K562 (cell line): Measurements from ENCODE around the gene SLC16A1. TPM values are rescaled to one million over a fixed set of nuclear protein-coding genes. Genes with fewer than 3 reads are reported as not detected.

Experiments used
- ATAC-seq: fragments of 200-7000 bp; cut with Tn5 transposase; 3 replicates; pipeline ENCODE4 v1.9.1; 2020; ENCODE audit warnings: moderate library complexity
- BruUV-seq: library from RNA; stranded (reverse); fragments of 400-500 nt; replicated peaks from 2 replicates; lab custom pipeline; 2021; lab: Mats Ljungman, UMichigan
- CTCF ChIA-PET: fragments of 300-600 bp; formaldehyde crosslinking; extraction: SDS; loops from one replicate; lab custom pipeline; 2021; ENCODE audit warnings: low intra/inter-chr PET ratio; lab: Yijun Ruan, JAX
- POLR2A ChIA-PET: fragments of 300-600, 350-650 bp; sonication (Branson Sonifier 250); formaldehyde crosslinking; extraction: SDS; loops from one replicate; lab custom pipeline; 2021; ENCODE audit warnings: antibody characterized with exemption, inconsistent platforms; lab: Yijun Ruan, JAX
- DNase-seq, 4 experiments: peaks; one replicate each; pipeline versions ENCODE4 v3.0.0 to v3.0.0-alpha.2; 2011 to 2018; ENCODE audit warnings: low spot score in 3 of 4, mixed read lengths in 3 of 4; ENCODE audit errors: extremely low read depth in 1 of 4
- FAIRE-seq: peaks from 2 replicates; lab custom pipeline; 2011; peaks lifted over from hg19 to GRCh38; lab: Jason Lieb, UNC
- H2AFZ ChIP-seq: 2 replicates; pipeline ENCODE4 v1.6.0; 2011; ENCODE audit warnings: low read depth, low read length, control low read depth, inconsistent platforms
- H3K27ac ChIP-seq: fragments of 200-600 bp; 3 replicates; pipeline ENCODE4 v1.8.0; 2011; ENCODE audit warnings: low read depth, mild to moderate bottlenecking, control low read depth, inconsistent platforms, low read length, moderate library complexity, mixed read lengths; ENCODE audit errors: extremely low read depth
- H3K27me3 ChIP-seq, 2 experiments: fragments of 300-600 bp in 1 of 2; 2 replicates in 1 of 2; 3 replicates in 1 of 2; pipeline versions ENCODE4 v1.6.0 to v1.8.0; 2011; ENCODE audit warnings: inconsistent platforms in 2 of 2, low read length in 2 of 2, mild to moderate bottlenecking in 1 of 2, mixed read lengths in 1 of 2, moderate library complexity in 1 of 2; ENCODE audit not compliant: control insufficient read depth in 2 of 2, insufficient read depth in 2 of 2
- H3K36me3 ChIP-seq: fragments of 300-600 bp; 3 replicates; pipeline ENCODE4 v1.8.0; 2011; ENCODE audit warnings: mild to moderate bottlenecking, low read length, inconsistent platforms; ENCODE audit not compliant: control insufficient read depth, insufficient read depth
- H3K4me1 ChIP-seq, 2 experiments: fragments of 200-600 bp in 1 of 2; replicated peaks in 1 of 2; 2 replicates in 1 of 2; 3 replicates in 1 of 2; pipeline versions ENCODE4 v1.5.1 to v1.8.0; 2011; ENCODE audit warnings: inconsistent platforms in 2 of 2, low read length in 2 of 2, mild to moderate bottlenecking in 1 of 2, mixed read lengths in 1 of 2, moderate library complexity in 1 of 2; ENCODE audit not compliant: control insufficient read depth in 2 of 2, insufficient read depth in 2 of 2
- H3K4me2 ChIP-seq: 2 replicates; pipeline ENCODE4 v1.6.1; 2011; ENCODE audit warnings: low read length, control low read depth, inconsistent platforms, mixed read lengths; ENCODE audit not compliant: insufficient read depth
- H3K4me3 ChIP-seq: fragments of 200-600 bp; sonication (generic), shearing (Covaris generic); 2 replicates; pipeline ENCODE4 v1.5.1; 2016; ENCODE audit warnings: control low read depth, inconsistent platforms
- H3K79me2 ChIP-seq: fragments of 200-600 bp; 3 replicates; pipeline ENCODE4 v1.8.0; 2011; ENCODE audit warnings: low read length, inconsistent platforms; ENCODE audit not compliant: control insufficient read depth, insufficient read depth
- H3K9ac ChIP-seq, 2 experiments: 2 replicates each; pipeline versions ENCODE4 v1.6.0 to v1.6.1; 2011; ENCODE audit warnings: low read depth in 2 of 2, low read length in 2 of 2, control low read depth in 1 of 2, inconsistent platforms in 1 of 2, mild to moderate bottlenecking in 1 of 2, mixed read lengths in 1 of 2; ENCODE audit not compliant: insufficient read depth in 1 of 2
- H3K9me1 ChIP-seq: one replicate; pipeline ENCODE4 v1.6.0; 2011; ENCODE audit warnings: inconsistent platforms, mild to moderate bottlenecking, low read length, moderate library complexity; ENCODE audit not compliant: control insufficient read depth, insufficient read depth
- H3K9me3 ChIP-seq: replicated peaks from 2 replicates; pipeline ENCODE4 v1.5.1; 2011; ENCODE audit warnings: low read depth, low read length, inconsistent platforms; ENCODE audit not compliant: control insufficient read depth, insufficient read depth
- H4K20me1 ChIP-seq: replicated peaks from 2 replicates; pipeline ENCODE4 v1.6.1; 2011; ENCODE audit warnings: low read length, inconsistent platforms, mixed read lengths; ENCODE audit not compliant: control insufficient read depth, insufficient read depth
- BRD9 ChIP-seq: fragments of 450-650 bp; IDR thresholded peaks from 2 replicates; pipeline ENCODE4 v1.6.1; 2018; ENCODE audit warnings: low read depth; ENCODE audit not compliant: partially characterized antibody
- HOXB6 ChIP-seq: fragments of 250-450 bp; sonication (Bioruptor Pico); IDR thresholded peaks from 2 replicates; pipeline ENCODE4 v1.5.1; 2022; ENCODE audit warnings: mild to moderate bottlenecking, borderline replicate concordance
- JUNB ChIP-seq: fragments of 450-650 bp; formaldehyde crosslinking; conservative IDR thresholded peaks from 2 replicates; pipeline ENCODE4 v1.4.0; 2020; ENCODE audit warnings: mild to moderate bottlenecking
- KAT7 ChIP-seq: sonication (generic); formaldehyde crosslinking; IDR thresholded peaks from 2 replicates; pipeline ENCODE4 v1.8.0; 2022; ENCODE audit warnings: missing genetic modification reagents, mild to moderate bottlenecking, borderline replicate concordance
- MXI1 ChIP-seq: IDR thresholded peaks from 2 replicates; pipeline ENCODE4 v1.6.1; 2011; ENCODE audit warnings: low read depth, mild to moderate bottlenecking, improper control_type of control experiment, low read length
- NCOA6 ChIP-seq: fragments of 450-650 bp; IDR thresholded peaks from 2 replicates; pipeline ENCODE4 v1.6.1; 2017; ENCODE audit warnings: mild to moderate bottlenecking
- PTBP1 ChIP-seq: fragments of 200-400 bp; formaldehyde crosslinking; IDR thresholded peaks from 2 replicates; pipeline ENCODE4 v1.6.1; 2017; ENCODE audit warnings: low read depth, low read length
- SIRT6 ChIP-seq: IDR thresholded peaks from one replicate; pipeline ENCODE4 v1.6.1; 2012; ENCODE audit warnings: low read depth, mild to moderate bottlenecking, control low read depth, inconsistent platforms, low read length, moderate library complexity
- TFAM ChIP-seq: fragments of 250-450 bp; sonication (Bioruptor Pico); conservative IDR thresholded peaks from 2 replicates; pipeline ENCODE4 v1.5.0; 2021; ENCODE audit warnings: mild to moderate bottlenecking, moderate library complexity
- ZNF766 ChIP-seq: fragments of 200-800 bp; sonication (Bioruptor generic); conservative IDR thresholded peaks from 2 replicates; pipeline ENCODE4 v1.6.1; 2016; ENCODE audit warnings: missing genetic modification characterization, missing compliant biosample characterization
- WGBS: fragments of 100-300 bp; shearing (Covaris generic); methylation state at CpG from one replicate; pipeline ENCODE4 v1.1.6; 2016; ENCODE audit warnings: low coverage, mixed read lengths; ENCODE audit not compliant: insufficient coverage; ENCODE audit errors: missing lambda C conversion rate; 5-methylcytosine and 5-hydroxymethylcytosine counted together
- in situ Hi-C: fragments of 300-500 bp; cut with MboI; formaldehyde crosslinking; loops from 4 replicates; pipeline ENCODE4 v1.15.0; 2018; ENCODE audit warnings: inconsistent platforms, mixed read lengths
- intact Hi-C: fragments of 100-400 bp; cut with micrococcal nuclease; formaldehyde crosslinking; loops from 2 replicates; pipeline ENCODE4 v1.14.2; 2022
- polyA plus RNA-seq, 8 experiments: library from polyadenylated mRNA; depleted of rRNA in 4 of 8; stranded (reverse) in 5 of 8; unstranded in 3 of 8; fragments of >200 nt; fragmentation: Nextera tagmentation in 2 of 8; fragmentation: Illumina TruSeq in 1 of 8; extraction: Ambion mirVana in 2 of 8; extraction: Trizol in 1 of 8; gene quantifications; 2 replicates each; pipeline versions ENCODE4 v1.2.1 to v1.2.3, GENCODE V29; 2011 to 2014; ENCODE audit warnings: inconsistent platforms in 1 of 8, missing spikeins in 1 of 8
- total RNA-seq, 7 experiments: library from RNA; depleted of rRNA in 6 of 7; stranded (reverse); fragments of >200 nt in 6 of 7; fragmentation: Illumina TruSeq in 2 of 7; extraction: Trizol in 2 of 7; gene quantifications; 2 replicates each; pipeline versions ENCODE4 v1.2.1 to v1.2.3, GENCODE V29; 2011 to 2021; ENCODE audit warnings: low replicate concordance in 1 of 7
- TF ChIP-seq, protein P1 (sequence below), 2 experiments: fragments of 250-450 bp in 1 of 2; fragments of 450-650 bp in 1 of 2; sonication (Bioruptor Pico) in 1 of 2; IDR thresholded peaks; 2 replicates each; pipeline versions ENCODE4 v1.6.1 to v1.8.0; 2016 to 2021; ENCODE audit warnings: mild to moderate bottlenecking in 2 of 2, moderate library complexity in 2 of 2, missing compliant biosample characterization in 1 of 2, missing genetic modification characterization in 1 of 2
- TF ChIP-seq, protein P2 (sequence below): fragments of 250-450 bp; sonication (Bioruptor Pico); IDR thresholded peaks from 2 replicates; pipeline ENCODE4 v1.5.0; 2021; ENCODE audit warnings: mild to moderate bottlenecking, moderate library complexity
- TF ChIP-seq, protein P3 (sequence below): fragments of 450-650 bp; IDR thresholded peaks from 2 replicates; pipeline ENCODE4 v1.6.1; 2016; ENCODE audit warnings: mild to moderate bottlenecking

SLC16A1 gene
- total and polyA plus RNA-seq, 9 of the 15 experiments (the other 6 are each of a cell fraction or from before 2014, with no cell fraction given): 73.1 to 244 (median 117) TPM

DNA sequence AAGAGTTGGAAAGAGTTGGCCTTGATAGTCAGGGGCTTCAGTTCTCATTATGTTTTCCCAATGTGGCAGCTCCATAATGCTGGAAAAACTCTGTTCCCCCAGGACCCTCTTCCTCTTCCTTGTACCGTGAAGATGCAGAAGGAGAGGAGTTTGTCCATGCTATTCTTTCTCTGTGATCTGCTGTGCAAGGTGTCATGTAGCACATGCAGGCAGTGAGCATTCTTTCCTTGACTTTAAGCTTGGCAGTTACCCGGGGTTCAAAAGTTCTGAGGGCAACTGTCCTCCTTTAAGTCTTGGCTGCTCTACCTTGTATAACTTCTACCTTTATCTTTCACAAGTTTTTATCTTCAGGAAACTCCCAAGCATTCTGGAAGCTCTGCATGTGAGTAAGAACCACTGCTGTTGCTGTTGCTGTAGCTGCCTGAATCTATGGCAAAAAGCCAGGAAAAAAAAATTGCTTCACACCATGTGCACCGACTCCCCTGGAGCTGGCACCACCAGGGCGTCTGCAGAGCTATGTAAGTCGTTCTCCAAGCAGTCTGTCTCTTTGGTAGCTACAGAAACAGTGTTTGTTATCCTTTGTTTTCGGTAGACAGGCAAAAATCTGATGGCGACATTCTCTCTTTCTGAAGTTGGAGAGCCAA, 42.7 kb upstream of the SLC16A1 start (continued):
- TF ChIP-seq SIRT6: no peak
- TF ChIP-seq, all 486 proteins: peak for 5

DNA sequence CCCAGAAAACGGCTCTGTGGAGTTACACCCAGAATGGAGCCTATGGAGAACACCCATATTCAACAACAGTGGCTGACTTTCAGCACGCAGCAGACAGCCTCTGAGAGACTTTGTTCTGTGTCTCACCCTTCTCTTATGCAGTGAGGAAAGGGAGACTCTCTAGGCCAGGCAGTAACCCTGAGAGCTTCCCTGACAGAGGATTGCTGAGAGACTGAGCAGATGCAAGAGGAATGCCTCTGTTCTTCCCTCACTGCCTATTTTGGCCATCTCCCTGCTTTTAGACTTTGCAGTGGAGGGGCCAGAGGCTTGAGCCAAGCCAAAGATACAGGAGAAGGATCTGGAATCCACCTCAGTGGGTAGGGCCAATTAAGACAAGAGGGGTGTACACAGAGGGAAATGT, 41.8 kb upstream of the SLC16A1 start:
- FAIRE-seq: no peak
- Histone ChIP-seq H3K4me3 (no peak overlapping the region), H3K27ac (no peak overlapping the region), H3K9ac (no peak overlapping the region), H4K20me1 (no peaks in the 10 kb centered on the region), H3K4me1 (no peaks in the 10 kb centered on the region), H3K9me1 (no peaks in the 10 kb centered on the region), H3K27me3 (no peaks in the 10 kb centered on the region), H3K79me2 (no peaks in the 10 kb centered on the region), H3K4me2 (no peak overlapping the region), H3K36me3 (peaks cover 3% of the 10 kb centered on the region; the same call in 1 of the 3 replicates), H2AFZ (no peak overlapping the region), H3K9me3 (no peaks in the 10 kb centered on the region)
- in situ Hi-C loops (no loop called here), intact Hi-C loops (no loop called here)
- BruUV-seq: no TSS peak
- WGBS: 63% methylated on average over 2 of the region's 2 CpGs
- ATAC-seq: peak; percentile 45
- no peak for TF ChIP-seq BRD9
- TF ChIP-seq KAT7 (CRISPR knock-in tag): no peak
- TF ChIP-seq, protein P1, sequence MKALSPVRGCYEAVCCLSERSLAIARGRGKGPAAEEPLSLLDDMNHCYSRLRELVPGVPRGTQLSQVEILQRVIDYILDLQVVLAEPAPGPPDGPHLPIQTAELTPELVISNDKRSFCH (CRISPR knock-in tag; IDR thresholded peaks at IDR 0.05): no peak
- TF ChIP-seq, protein P1 (tag; IDR thresholded peaks at IDR 0.05): no peak
- TF ChIP-seq HOXB6: no peak
- no peak for TF ChIP-seq NCOA6
- TF ChIP-seq, protein P2, sequence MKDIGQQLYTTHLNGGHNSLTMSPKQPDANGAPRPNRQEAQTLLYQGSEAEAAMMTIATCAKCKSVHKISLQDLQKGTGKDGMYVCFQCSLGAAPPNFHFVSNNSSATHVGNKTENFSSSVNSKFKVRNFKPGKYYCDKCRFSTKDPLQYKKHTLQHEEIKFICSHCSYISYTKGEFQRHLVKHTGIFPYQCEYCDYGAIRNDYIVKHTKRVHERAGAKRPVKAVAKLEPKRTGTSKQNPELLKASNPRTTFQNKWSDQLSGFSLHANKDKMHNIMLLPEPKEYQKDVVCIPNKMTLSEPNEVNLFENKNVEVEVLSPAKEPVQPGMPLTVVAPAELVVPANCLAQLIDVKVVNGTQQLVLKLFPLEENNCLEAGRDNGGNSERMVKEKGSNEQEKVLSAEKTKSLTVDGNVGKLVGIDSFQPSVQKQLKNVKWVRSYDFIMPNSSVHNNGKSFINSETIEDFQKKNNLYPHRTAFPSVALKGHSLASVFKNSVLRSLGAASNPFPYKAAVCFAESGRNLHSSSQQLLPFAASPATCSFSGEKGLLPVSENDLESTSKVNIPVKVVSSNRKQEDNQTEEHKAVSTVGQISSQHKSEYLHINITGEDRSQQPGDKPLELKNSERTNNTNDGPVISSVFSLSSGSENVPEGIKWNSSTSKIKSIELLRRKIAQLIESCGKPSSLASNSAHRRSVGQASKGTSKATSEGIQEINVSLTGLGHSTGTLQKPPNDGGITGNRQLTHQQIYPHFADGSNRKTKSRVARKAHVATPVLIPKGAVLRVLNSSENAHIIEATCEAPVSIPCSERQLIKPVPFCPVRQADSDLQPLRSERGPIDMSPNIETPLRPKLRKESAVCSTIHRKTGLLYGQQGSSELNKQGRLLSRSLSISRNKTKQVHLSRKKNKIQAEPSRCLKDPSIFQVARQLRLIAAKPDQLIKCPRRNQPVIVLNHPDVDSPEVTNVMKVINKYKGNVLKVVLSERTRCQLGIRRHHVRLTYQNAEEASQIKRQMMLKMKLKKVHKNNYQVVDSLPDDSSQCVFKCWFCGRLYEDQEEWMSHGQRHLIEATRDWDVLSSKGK (CRISPR knock-in tag): no peak
- TF ChIP-seq MXI1: no peak
- TF ChIP-seq, protein P3, sequence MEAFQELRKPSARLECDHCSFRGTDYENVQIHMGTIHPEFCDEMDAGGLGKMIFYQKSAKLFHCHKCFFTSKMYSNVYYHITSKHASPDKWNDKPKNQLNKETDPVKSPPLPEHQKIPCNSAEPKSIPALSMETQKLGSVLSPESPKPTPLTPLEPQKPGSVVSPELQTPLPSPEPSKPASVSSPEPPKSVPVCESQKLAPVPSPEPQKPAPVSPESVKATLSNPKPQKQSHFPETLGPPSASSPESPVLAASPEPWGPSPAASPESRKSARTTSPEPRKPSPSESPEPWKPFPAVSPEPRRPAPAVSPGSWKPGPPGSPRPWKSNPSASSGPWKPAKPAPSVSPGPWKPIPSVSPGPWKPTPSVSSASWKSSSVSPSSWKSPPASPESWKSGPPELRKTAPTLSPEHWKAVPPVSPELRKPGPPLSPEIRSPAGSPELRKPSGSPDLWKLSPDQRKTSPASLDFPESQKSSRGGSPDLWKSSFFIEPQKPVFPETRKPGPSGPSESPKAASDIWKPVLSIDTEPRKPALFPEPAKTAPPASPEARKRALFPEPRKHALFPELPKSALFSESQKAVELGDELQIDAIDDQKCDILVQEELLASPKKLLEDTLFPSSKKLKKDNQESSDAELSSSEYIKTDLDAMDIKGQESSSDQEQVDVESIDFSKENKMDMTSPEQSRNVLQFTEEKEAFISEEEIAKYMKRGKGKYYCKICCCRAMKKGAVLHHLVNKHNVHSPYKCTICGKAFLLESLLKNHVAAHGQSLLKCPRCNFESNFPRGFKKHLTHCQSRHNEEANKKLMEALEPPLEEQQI: no peak
- TF ChIP-seq TFAM (CRISPR knock-in tag): no peak
- no peak for TF ChIP-seq ZNF766
- no peak for TF ChIP-seq JUNB
- no peak for TF ChIP-seq PTBP1
- ChIA-PET POLR2A (interaction anchor here (0.5 to 1.3 kb wide), 2 partner anchors 30 to 115 kb away, joined by 3 to 4 read pairs; no protein-coding TSS in a partner anchor), CTCF (interaction anchor here (0.6 kb wide), 1 partner anchor 101 kb away, joined by 3 read pairs; no protein-coding TSS in a partner anchor)
- no peak for DNase-seq
